Chondrocyte (in vitro differentiated cells): ENCODE measurements around the gene PPP2R1A. TPM values are rescaled to one million over a fixed set of nuclear protein-coding genes. Genes with fewer than 3 reads are reported as not detected.

ENCODE experiments used
- DNase-seq: peaks from one replicate; pipeline ENCODE4 v3.0.0; 2021; ENCODE audit warnings: mixed read lengths, low spot score
- H3K27ac Mint-ChIP-seq: one replicate; pipeline ENCODE4 v1.8.0; 2021; ENCODE audit warnings: mild to moderate bottlenecking, moderate library complexity, mixed read lengths; ENCODE audit not compliant: unreplicated experiment
- H3K27me3 Mint-ChIP-seq: 2 replicates; pipeline ENCODE4 v1.8.0; 2021; ENCODE audit warnings: low read depth, mixed read lengths
- H3K36me3 Mint-ChIP-seq: 2 replicates; pipeline ENCODE4 v1.8.0; 2021; ENCODE audit warnings: low read depth, mixed read lengths
- H3K4me1 Mint-ChIP-seq: 2 replicates; pipeline ENCODE4 v1.8.0; 2021; ENCODE audit warnings: low read depth, mild to moderate bottlenecking, mixed read lengths
- H3K4me3 Mint-ChIP-seq: one replicate; pipeline ENCODE4 v1.8.0; 2021; ENCODE audit warnings: mild to moderate bottlenecking, moderate library complexity, mixed read lengths; ENCODE audit not compliant: unreplicated experiment
- H3K9me3 Mint-ChIP-seq: 2 replicates; pipeline ENCODE4 v1.8.0; 2021; ENCODE audit warnings: low read depth, mixed read lengths
- CTCF ChIP-seq: fragments of 200-600 bp; sonication (generic); IDR thresholded peaks from 2 replicates; pipeline ENCODE4 v1.5.0; 2021; ENCODE audit warnings: antibody characterized with exemption, mild to moderate bottlenecking, moderate library complexity
- total RNA-seq: library from RNA; stranded (reverse); gene quantifications from 3 replicates; pipeline ENCODE4 v1.2.1, GENCODE V29; 2021

The PPP2R1A gene
- total RNA-seq, 1 donor from 2014 or later = 210 TPM

GRCh38 chr19:52187407-52187806 is 2.4 kb upstream of the PPP2R1A start:
- H3K27ac Mint-ChIP-seq = no peak overlapping the region
- H3K4me1 Mint-ChIP-seq = peaks cover 25% of the 10 kb centered on the region
- no peaks in the 10 kb centered on the region for H3K27me3 Mint-ChIP-seq
- no peaks in the 10 kb centered on the region for H3K36me3 Mint-ChIP-seq
- no peaks in the 10 kb centered on the region for H3K9me3 Mint-ChIP-seq
- no peak for TF ChIP-seq CTCF
- no peak overlapping the region for H3K4me3 Mint-ChIP-seq
- DNase-seq = no peak

GRCh38 chr19:52188822-52189734 is 774 bp upstream of the PPP2R1A start:
- TF ChIP-seq CTCF = peak; percentile 32
- Mint-ChIP-seq H3K27ac (peak overlapping the region; percentile 99), H3K4me1 (peaks cover 34% of the 10 kb centered on the region), H3K9me3 (no peaks in the 10 kb centered on the region), H3K4me3 (peak overlapping the region; percentile 73), H3K36me3 (peaks cover 5% of the 10 kb centered on the region), H3K27me3 (no peaks in the 10 kb centered on the region)
- DNase-seq = no peak

- no peaks in the 10 kb centered on the region for H3K27me3 Mint-ChIP-seq
- peaks cover 45% of the 10 kb centered on the region for H3K4me1 Mint-ChIP-seq
- H3K4me3 Mint-ChIP-seq = peak overlapping the region; percentile 98
- H3K27ac Mint-ChIP-seq = peak overlapping the region; percentile 99
- DNase-seq = no peak
- H3K9me3 Mint-ChIP-seq = no peaks in the 10 kb centered on the region
- peaks cover 6% of the 10 kb centered on the region for H3K36me3 Mint-ChIP-seq
- no peak for TF ChIP-seq CTCF
Observed at GRCh38 chr19:52190487-52191293, 838 bp downstream of the PPP2R1A start.

- peak overlapping the region; percentile 98 for H3K4me3 Mint-ChIP-seq
Observed at GRCh38 chr19:52191389-52191788, 1.5 kb downstream of the PPP2R1A start.

More at GRCh38 chr19:52191389-52191788, 1.5 kb downstream of the PPP2R1A start:
- Mint-ChIP-seq H3K9me3 (no peaks in the 10 kb centered on the region), H3K4me1 (peaks cover 52% of the 10 kb centered on the region), H3K27me3 (no peaks in the 10 kb centered on the region), H3K36me3 (peaks cover 6% of the 10 kb centered on the region), H3K27ac (peak overlapping the region; percentile 99)
- no peak for DNase-seq
- no peak for TF ChIP-seq CTCF
